Activated T-cell treated with anti-CD3 and anti-CD28 coated beads, Interleukin-2, amount 50 U/mL, for 48 hours (primary cell): Measurements from ENCODE around the gene NPHS2.
"Not testable (repeated sequence)": the region's sequence is repeated elsewhere in the genome, so short reads cannot be mapped to it uniquely, and the experiment has no call there.

Source experiments
- DNase-seq, 2 experiments: peaks; one replicate each; pipeline ENCODE4 v3.0.0-alpha.2; 2020

The NPHS2 gene

GRCh38 chr1:179545321-179545720 lies 30.4 kb downstream of the NPHS2 start:
- no peak for DNase-seq

- no peak for DNase-seq
Observed at GRCh38 chr1:179541774-179542173, 34.0 kb downstream of the NPHS2 start.

- no peak for DNase-seq
Observed at GRCh38 chr1:179530352-179530751, 45.4 kb downstream of the NPHS2 start.

GRCh38 chr1:179529482-179530195 lies 46.1 kb downstream of the NPHS2 start:
- no peak for DNase-seq

GRCh38 chr1:179518544-179518943 lies 57.2 kb downstream of the NPHS2 start:
- DNase-seq: not testable (repeated sequence)

GRCh38 chr1:179516976-179517705 lies 58.6 kb downstream of the NPHS2 start:
- no peak for DNase-seq

GRCh38 chr1:179510038-179510437 lies 65.7 kb downstream of the NPHS2 start:
- no peak for DNase-seq

- DNase-seq: no peak
Observed at GRCh38 chr1:179509384-179509783, 66.4 kb downstream of the NPHS2 start.

- no peak for DNase-seq
Observed at GRCh38 chr1:179506199-179506598, 69.5 kb downstream of the NPHS2 start.
